ENCODE data around the gene TMEM126B. TPM values are rescaled to one million over a fixed set of nuclear protein-coding genes. Genes with fewer than 3 reads are reported as not detected.

Gene TMEM126B
- total RNA-seq, 1 donor from 2014 or later, result 45.2 TPM

- DNase-seq (ENCODE audit: low spot score), result no peak
Observed at GRCh38 chr11:85672105-85672902, 43.9 kb downstream of the TMEM126B start.

DNA sequence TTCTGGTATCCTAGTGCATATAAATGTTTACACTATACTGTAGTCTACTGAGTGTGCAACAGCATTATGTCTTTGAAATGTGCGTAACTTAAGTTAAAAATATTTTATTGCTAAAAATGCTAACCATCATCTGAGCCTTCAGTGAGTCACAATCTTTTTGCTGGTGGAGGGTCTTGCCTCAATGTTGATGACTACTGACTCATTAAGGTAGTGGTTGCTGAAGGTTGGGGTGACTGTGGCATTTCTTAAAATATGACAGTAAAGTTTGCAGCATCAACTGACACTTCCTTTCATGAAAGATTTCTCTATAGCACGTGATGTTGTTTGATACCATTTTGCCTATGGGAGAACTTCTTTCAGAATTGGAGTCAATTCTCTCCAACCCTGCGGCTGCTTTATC, 45.0 kb downstream of the TMEM126B start:
- intact Hi-C loops (cut with DNase I), result no loop called here
- no peak for DNase-seq (ENCODE audit: low spot score)

More at GRCh38 chr11:85672105-85672902, 43.9 kb downstream of the TMEM126B start:
- intact Hi-C loops (cut with DNase I), result no loop called here

- intact Hi-C loops (cut with DNase I), result no loop called here
- DNase-seq (ENCODE audit: low spot score), result no peak
Observed at GRCh38 chr11:85679576-85679975, 51.2 kb downstream of the TMEM126B start.

DNA sequence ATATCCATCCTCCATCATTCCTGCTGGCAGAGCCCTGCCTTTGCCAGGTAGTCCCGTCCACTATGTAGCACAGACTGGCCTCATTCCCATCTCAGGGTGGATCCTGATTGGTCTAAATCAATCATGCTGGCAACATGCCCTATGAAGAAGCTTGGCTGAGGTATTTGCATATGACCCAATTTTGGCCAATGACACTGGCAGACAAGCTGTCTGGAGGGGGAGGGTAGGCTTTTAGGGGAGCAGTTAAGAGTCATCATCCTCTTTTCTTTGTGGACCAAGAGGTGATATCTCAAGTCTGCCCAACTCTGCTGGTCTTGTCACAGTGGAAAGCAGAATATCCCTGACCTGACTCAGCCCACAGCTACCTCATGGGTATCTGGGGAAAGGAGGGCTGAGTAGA, 52.5 kb downstream of the TMEM126B start:
- DNase-seq (ENCODE audit: low spot score), result no peak
- intact Hi-C loops (cut with DNase I), result no loop called here

- intact Hi-C loops (cut with DNase I), result no loop called here
- peak; percentile 83 for DNase-seq (ENCODE audit: low spot score)
Observed at GRCh38 chr11:85682330-85683305, 54.2 kb downstream of the TMEM126B start.

GRCh38 chr11:85685125-85685819, 56.9 kb downstream of the TMEM126B start:
- intact Hi-C loops (cut with DNase I), result no loop called here
- DNase-seq (ENCODE audit: low spot score), result peak; percentile 65

DNA sequence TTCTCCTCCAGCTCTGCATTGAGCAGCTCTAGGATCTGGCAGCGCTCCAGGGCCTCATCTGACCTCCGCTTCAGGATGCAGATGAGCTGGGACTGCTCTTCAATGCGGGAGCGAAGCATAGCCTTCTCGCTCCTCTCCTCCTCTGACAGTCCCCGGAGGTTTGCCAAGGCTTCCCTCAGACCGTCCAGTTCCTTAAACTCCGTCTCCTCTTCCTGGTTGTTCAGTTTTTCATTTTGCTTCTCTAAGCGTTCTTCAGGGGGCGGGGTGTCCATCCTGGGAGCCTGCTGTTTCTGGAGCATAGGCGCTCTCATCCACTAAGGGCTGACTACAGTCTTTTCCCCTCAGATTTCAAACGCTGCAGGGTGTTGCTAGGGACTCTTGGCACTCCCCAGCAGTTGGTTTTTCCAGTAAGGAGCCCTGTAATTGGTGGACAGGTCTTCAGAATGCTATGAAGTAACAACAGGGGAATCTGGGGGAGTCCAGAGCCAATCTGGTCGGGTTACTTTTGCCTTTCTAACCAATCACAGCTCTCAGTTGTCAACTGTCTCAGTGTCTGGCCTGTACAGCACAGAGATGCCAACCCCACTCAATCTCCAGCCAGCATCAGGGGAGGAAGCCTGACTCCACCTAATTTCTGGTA, 57.5 kb downstream of the TMEM126B start, which contains the start of gene CCDC89:
CCDC89 (minus strand) TSS at position 376 of the 640 bp plus-strand sequence; CDS start at position 311, 65 bp downstream.
- intact Hi-C loops (cut with DNase I), result no loop called here
- DNase-seq (ENCODE audit: low spot score), result peak; percentile 87

Other genes starting within 250 kb of the TMEM126B start
- 9.9 TPM for gene DLG2, start 1.2 kb upstream of the TMEM126B start, total RNA-seq
- gene TMEM126A, start 19.4 kb downstream of the TMEM126B start, total RNA-seq, result 44.0 TPM
- 19.4 TPM for gene CREBZF, start 36.5 kb downstream of the TMEM126B start, total RNA-seq
- 0.54 TPM for gene CCDC89, start 57.6 kb downstream of the TMEM126B start, total RNA-seq
- gene SYTL2, start 182.5 kb downstream of the TMEM126B start, total RNA-seq, result 14.2 TPM
- gene CCDC83, start 226.8 kb downstream of the TMEM126B start, total RNA-seq, result not detected